HG03342 (cell line): ENCODE data around the gene PBOV1.
"Not testable (repeated sequence)": the region's sequence is repeated elsewhere in the genome, so short reads cannot be mapped to it uniquely, and the experiment has no call there.

Experiments used
- ATAC-seq: cut with Tn5 transposase; IDR thresholded peaks from one replicate; pipeline ENCODE4 v1.9.1; 2021; ENCODE audit warnings: mild to moderate bottlenecking, moderate library complexity; ENCODE audit not compliant: unreplicated experiment

Gene PBOV1

GRCh38 chr6:138239774-138240173, 21.5 kb upstream of the PBOV1 start:
- ATAC-seq, result no peak

- no peak for ATAC-seq
These were observed 20.1 kb upstream of the PBOV1 start for GRCh38 chr6:138238368-138238767.

- ATAC-seq, result no peak
These were observed 19.2 kb upstream of the PBOV1 start for GRCh38 chr6:138237463-138237862.

GRCh38 chr6:138235693-138236092, 17.4 kb upstream of the PBOV1 start:
- ATAC-seq, result no peak

GRCh38 chr6:138235205-138235604, 16.9 kb upstream of the PBOV1 start:
- no peak for ATAC-seq

- ATAC-seq, result no peak
These were observed 16.1 kb upstream of the PBOV1 start for GRCh38 chr6:138234363-138234762.

- no peak for ATAC-seq
These were observed 13.1 kb upstream of the PBOV1 start for GRCh38 chr6:138231381-138231886.

GRCh38 chr6:138230759-138231380, 12.6 kb upstream of the PBOV1 start:
- ATAC-seq, result no peak

GRCh38 chr6:138230221-138230620, 11.9 kb upstream of the PBOV1 start:
- no peak for ATAC-seq

- ATAC-seq, result no peak
These were observed 11.4 kb upstream of the PBOV1 start for GRCh38 chr6:138229663-138230179.

GRCh38 chr6:138229072-138229471, 10.8 kb upstream of the PBOV1 start:
- no peak for ATAC-seq

GRCh38 chr6:138227316-138227781, 9.1 kb upstream of the PBOV1 start:
- ATAC-seq, result no peak

GRCh38 chr6:138226700-138227315, 8.5 kb upstream of the PBOV1 start:
- no peak for ATAC-seq

GRCh38 chr6:138225953-138226352, 7.7 kb upstream of the PBOV1 start:
- ATAC-seq, result no peak

GRCh38 chr6:138222901-138223546, 4.7 kb upstream of the PBOV1 start:
- ATAC-seq, result no peak

GRCh38 chr6:138219901-138220300, 1.6 kb upstream of the PBOV1 start:
- no peak for ATAC-seq

- no peak for ATAC-seq
These were observed 1.1 kb upstream of the PBOV1 start for GRCh38 chr6:138219398-138219797.

- ATAC-seq, result no peak
These were observed 3.1 kb downstream of the PBOV1 start for GRCh38 chr6:138215093-138215782.

- not testable (repeated sequence) for ATAC-seq
These were observed 5.8 kb downstream of the PBOV1 start for GRCh38 chr6:138212530-138212929.

- no peak for ATAC-seq
These were observed 6.7 kb downstream of the PBOV1 start for GRCh38 chr6:138211601-138212000.

- no peak for ATAC-seq
These were observed 7.2 kb downstream of the PBOV1 start for GRCh38 chr6:138211048-138211581.
